GM23338 (cell line): ENCODE results near the gene CNN3. TPM values are rescaled to one million over a fixed set of nuclear protein-coding genes. Genes with fewer than 3 reads are reported as not detected.

Experiments used
- ATAC-seq: fragments of 200-7000 bp; cut with Tn5 transposase; 3 replicates; pipeline ENCODE4 v1.9.1; 2020
- DNase-seq: peaks from one replicate; pipeline ENCODE4 v3.0.0-alpha.2; 2015; ENCODE audit warnings: low spot score
- H2AFZ ChIP-seq: fragments of 200-600 bp; sonication (generic); 2 replicates; pipeline ENCODE4 v1.8.0; 2016; ENCODE audit warnings: antibody characterized with exemption, mild to moderate bottlenecking, moderate library complexity
- H3F3A ChIP-seq: fragments of 200-600 bp; sonication (generic); replicated peaks from 2 replicates; pipeline ENCODE4 v1.8.0; 2017; ENCODE audit warnings: antibody characterized with exemption, mixed run types, low read depth
- H3K27ac ChIP-seq: fragments of 200-600 bp; sonication (generic); 2 replicates; pipeline ENCODE4 v1.6.1; 2016; ENCODE audit warnings: low read depth
- H3K27me3 ChIP-seq: fragments of 200-600 bp; sonication (generic); 2 replicates; pipeline ENCODE4 v1.8.0; 2016; ENCODE audit warnings: mild to moderate bottlenecking, mixed run types, moderate library complexity; ENCODE audit not compliant: insufficient read depth
- H3K36me3 ChIP-seq: fragments of 200-600 bp; sonication (generic); 2 replicates; pipeline ENCODE4 v1.8.0; 2016; ENCODE audit warnings: mild to moderate bottlenecking; ENCODE audit not compliant: insufficient read depth
- H3K4me1 ChIP-seq: fragments of 200-600 bp; sonication (generic); 2 replicates; pipeline ENCODE4 v1.8.0; 2016; ENCODE audit warnings: mild to moderate bottlenecking, moderate library complexity; ENCODE audit not compliant: insufficient read depth
- H3K4me2 ChIP-seq: fragments of 200-600 bp; sonication (generic); 2 replicates; pipeline ENCODE4 v1.7.1; 2017; ENCODE audit warnings: mixed run types
- H3K4me3 ChIP-seq: fragments of 200-600 bp; sonication (generic); 2 replicates; pipeline ENCODE4 v1.6.1; 2016; ENCODE audit warnings: mixed run types
- H3K79me2 ChIP-seq: fragments of 200-600 bp; sonication (generic); replicated peaks from 2 replicates; pipeline ENCODE4 v1.8.0; 2017; ENCODE audit warnings: mild to moderate bottlenecking; ENCODE audit not compliant: insufficient read depth
- H3K9me2 ChIP-seq: fragments of 200-600 bp; sonication (generic); 2 replicates; pipeline ENCODE4 v1.8.0; 2017; ENCODE audit not compliant: insufficient read depth
- H4K20me1 ChIP-seq: fragments of 200-600 bp; sonication (generic); replicated peaks from 2 replicates; pipeline ENCODE4 v1.8.0; 2017; ENCODE audit warnings: mild to moderate bottlenecking; ENCODE audit not compliant: insufficient read depth
- H3K27ac Mint-ChIP-seq: 2 replicates; pipeline ENCODE4 v1.8.0; 2020; ENCODE audit warnings: inconsistent platforms, mild to moderate bottlenecking, moderate library complexity, mixed read lengths
- H3K27me3 Mint-ChIP-seq: 3 replicates; pipeline ENCODE4 v1.8.0; 2022; ENCODE audit warnings: low read depth, mild to moderate bottlenecking, moderate library complexity, mixed read lengths, inconsistent platforms; ENCODE audit not compliant: insufficient read depth, poor library complexity
- H3K36me3 Mint-ChIP-seq: 3 replicates; pipeline ENCODE4 v1.8.0; 2021; ENCODE audit warnings: low read depth, mild to moderate bottlenecking, inconsistent platforms, moderate library complexity, mixed read lengths
- H3K4me1 Mint-ChIP-seq: 3 replicates; pipeline ENCODE4 v1.8.0; 2020; ENCODE audit warnings: mild to moderate bottlenecking, inconsistent platforms, mixed read lengths
- H3K4me3 Mint-ChIP-seq: 3 replicates; pipeline ENCODE4 v1.8.0; 2021; ENCODE audit warnings: moderate library complexity, mild to moderate bottlenecking, inconsistent platforms, mixed read lengths
- H3K9me3 Mint-ChIP-seq: 3 replicates; pipeline ENCODE4 v1.8.0; 2020; ENCODE audit warnings: moderate library complexity, mild to moderate bottlenecking, inconsistent platforms, mixed read lengths
- CREB1 ChIP-seq: fragments of 250-450 bp; sonication (Bioruptor Pico); IDR thresholded peaks from 2 replicates; pipeline ENCODE4 v1.5.0; 2020; ENCODE audit warnings: low read depth, mild to moderate bottlenecking, moderate library complexity
- CTCF ChIP-seq, 2 experiments: fragments of 200-600 bp in 1 of 2; sonication (generic) in 1 of 2; conservative IDR thresholded peaks; 2 replicates each; pipeline versions ENCODE4 v1.5.1 to v1.6.1; 2016 to 2017; ENCODE audit warnings: antibody characterized with exemption in 2 of 2, low read depth in 2 of 2, mild to moderate bottlenecking in 2 of 2, moderate library complexity in 1 of 2
- ETS1 ChIP-seq: IDR thresholded peaks from 2 replicates; pipeline ENCODE4 v1.6.1; 2016; ENCODE audit warnings: antibody characterized with exemption
- EZH2 ChIP-seq: fragments of 200-600 bp; sonication (generic); IDR thresholded peaks from one replicate; pipeline ENCODE4 v1.8.0; 2017; ENCODE audit warnings: antibody characterized with exemption, mild to moderate bottlenecking, low read depth; ENCODE audit not compliant: unreplicated experiment
- POLR2AphosphoS5 ChIP-seq: IDR thresholded peaks from 2 replicates; pipeline ENCODE4 v1.6.1; 2016; ENCODE audit warnings: antibody characterized with exemption, low read depth
- REST ChIP-seq: IDR thresholded peaks from one replicate; pipeline ENCODE4 v1.6.1; 2018; ENCODE audit warnings: antibody characterized with exemption; ENCODE audit not compliant: unreplicated experiment
- STAT1 ChIP-seq: IDR thresholded peaks from one replicate; pipeline ENCODE4 v1.6.1; 2016; ENCODE audit warnings: antibody characterized with exemption; ENCODE audit not compliant: unreplicated experiment
- ZNF114 ChIP-seq: fragments of 250-450 bp; sonication (Bioruptor Pico); IDR thresholded peaks from 2 replicates; pipeline ENCODE4 v1.5.0; 2020; ENCODE audit warnings: mild to moderate bottlenecking, moderate library complexity
- ZNF462 ChIP-seq: fragments of 250-450 bp; sonication (Bioruptor Pico); IDR thresholded peaks from 2 replicates; pipeline ENCODE4 v1.5.0; 2020; ENCODE audit warnings: mild to moderate bottlenecking, moderate library complexity
- polyA plus RNA-seq: library from polyadenylated mRNA; unstranded; fragments of >200 nt; fragmentation: Nextera tagmentation; extraction: Ambion mirVana; gene quantifications from 2 replicates; pipeline ENCODE4 v1.2.1, GENCODE V29; 2016
- total RNA-seq: library from RNA; depleted of rRNA; stranded (reverse); fragments of >200 nt; shearing (Covaris generic); gene quantifications from 2 replicates; pipeline ENCODE4 v1.2.3, GENCODE V29; 2014

The CNN3 gene
- total and polyA plus RNA-seq, 2 experiments from 2014 or later, result 220 to 312 TPM

GRCh38 chr1:94856868-94857267 lies 70.0 kb downstream of the CNN3 start (continued):
- TF ChIP-seq ETS1, result no peak
- no peak for TF ChIP-seq CTCF (conservative IDR thresholded peaks at IDR 0.05; ENCODE audit: low read depth in 2 of 2)
- no peak for TF ChIP-seq STAT1
- no peak for TF ChIP-seq CREB1

GRCh38 chr1:94856004-94856403 lies 70.9 kb downstream of the CNN3 start:
- Histone ChIP-seq H3K4me1 (peaks cover 6% of the 10 kb centered on the region), H3K4me3 (no peak overlapping the region), H3F3A (no peaks in the 10 kb centered on the region), H4K20me1 (no peaks in the 10 kb centered on the region), H3K27ac (no peak overlapping the region), H2AFZ (no peak overlapping the region), H3K79me2 (no peaks in the 10 kb centered on the region), H3K9me2 (no peaks in the 10 kb centered on the region), H3K36me3 (no peaks in the 10 kb centered on the region), H3K4me2 (no peak overlapping the region), H3K27me3 (no peaks in the 10 kb centered on the region)
- Mint-ChIP-seq H3K27ac (no peak overlapping the region), H3K4me3 (no peak overlapping the region), H3K36me3 (no peaks in the 10 kb centered on the region), H3K9me3 (no peaks in the 10 kb centered on the region), H3K27me3 (peaks cover 3% of the 10 kb centered on the region), H3K4me1 (peaks cover 4% of the 10 kb centered on the region; the same call in 2 of the 3 replicates)
- ATAC-seq (no peak), DNase-seq (no peak)
- TF ChIP-seq POLR2AphosphoS5 (no peak), ZNF114 (CRISPR knock-in tag) (no peak), EZH2 (no peak), REST (no peak), ZNF462 (no peak), ETS1 (no peak)
